NCI-H1694 (cell line): ENCODE data around the gene STOML1.
"Not testable (repeated sequence)": the region's sequence is repeated elsewhere in the genome, so short reads cannot be mapped to it uniquely, and the experiment has no call there.

Source experiments
- DNase-seq: peaks from one replicate; lab custom pipeline; 2025; lab: John Stamatoyannopoulos, UW

Gene STOML1

GRCh38 chr15:73946046-73946721, 45.9 kb downstream of the STOML1 start:
- no peak for DNase-seq

- DNase-seq, result no peak
Observed at GRCh38 chr15:73945130-73945508, 47.0 kb downstream of the STOML1 start.

- DNase-seq, result no peak
Observed at GRCh38 chr15:73944161-73945129, 47.6 kb downstream of the STOML1 start.

- no peak for DNase-seq
Observed at GRCh38 chr15:73942751-73943270, 49.3 kb downstream of the STOML1 start.

- DNase-seq, result no peak
Observed at GRCh38 chr15:73941871-73942635, 50.0 kb downstream of the STOML1 start.

- DNase-seq, result no peak
Observed at GRCh38 chr15:73941449-73941848, 50.6 kb downstream of the STOML1 start.

- DNase-seq, result no peak
Observed at GRCh38 chr15:73941044-73941443, 51.1 kb downstream of the STOML1 start.

- no peak for DNase-seq
Observed at GRCh38 chr15:73940061-73940981, 51.8 kb downstream of the STOML1 start.

- DNase-seq, result no peak
Observed at GRCh38 chr15:73939138-73939537, 53.0 kb downstream of the STOML1 start.

- not testable (repeated sequence) for DNase-seq
Observed at GRCh38 chr15:73938516-73938915, 53.6 kb downstream of the STOML1 start.

GRCh38 chr15:73937726-73938125, 54.4 kb downstream of the STOML1 start:
- no peak for DNase-seq

- no peak for DNase-seq
Observed at GRCh38 chr15:73937296-73937695, 54.8 kb downstream of the STOML1 start.

GRCh38 chr15:73936588-73937290, 55.4 kb downstream of the STOML1 start:
- DNase-seq, result no peak

GRCh38 chr15:73936181-73936580, 55.9 kb downstream of the STOML1 start:
- no peak for DNase-seq

GRCh38 chr15:73935547-73935946, 56.5 kb downstream of the STOML1 start:
- no peak for DNase-seq

GRCh38 chr15:73934281-73934680, 57.8 kb downstream of the STOML1 start:
- no peak for DNase-seq

- DNase-seq, result no peak
Observed at GRCh38 chr15:73932381-73933191, 59.5 kb downstream of the STOML1 start.

GRCh38 chr15:73931441-73931840, 60.7 kb downstream of the STOML1 start:
- no peak for DNase-seq

- DNase-seq, result no peak
Observed at GRCh38 chr15:73930790-73931281, 61.3 kb downstream of the STOML1 start.
